T follicular helper cell (primary cell): ENCODE results near the gene SLC35C1.

Experiments used
- DNase-seq: peaks from one replicate; pipeline ENCODE4 v3.0.0-alpha.2; 2020; ENCODE audit warnings: low read depth

SLC35C1 gene

GRCh38 chr11:45846974-45847910, 42.3 kb downstream of the SLC35C1 start, which contains the start of gene CRY2:
Gene CRY2 (plus strand): TSS chr11:45847475. CDS start chr11:45847491, 16 bp downstream.
- DNase-seq, result peak; percentile 98

- peak; percentile 12 for DNase-seq
These were observed 43.0 kb downstream of the SLC35C1 start for GRCh38 chr11:45847911-45848316.

- no peak for DNase-seq
These were observed 43.7 kb downstream of the SLC35C1 start for GRCh38 chr11:45848654-45849081.

GRCh38 chr11:45850446-45850845, 45.5 kb downstream of the SLC35C1 start:
- no peak for DNase-seq

GRCh38 chr11:45851228-45851627, 46.3 kb downstream of the SLC35C1 start:
- no peak for DNase-seq

GRCh38 chr11:45852018-45852711, 47.2 kb downstream of the SLC35C1 start:
- DNase-seq, result no peak

GRCh38 chr11:45852712-45853101, 47.8 kb downstream of the SLC35C1 start:
- DNase-seq, result no peak

- DNase-seq, result no peak
These were observed 48.6 kb downstream of the SLC35C1 start for GRCh38 chr11:45853332-45854219.

GRCh38 chr11:45855308-45855707, 50.4 kb downstream of the SLC35C1 start:
- DNase-seq, result no peak

GRCh38 chr11:45856044-45856468, 51.1 kb downstream of the SLC35C1 start:
- DNase-seq, result no peak

GRCh38 chr11:45857961-45858474, 53.1 kb downstream of the SLC35C1 start:
- DNase-seq, result no peak

- DNase-seq, result no peak
These were observed 53.9 kb downstream of the SLC35C1 start for GRCh38 chr11:45858751-45859398.

- DNase-seq, result no peak
These were observed 54.8 kb downstream of the SLC35C1 start for GRCh38 chr11:45859661-45860140.

- no peak for DNase-seq
These were observed 55.4 kb downstream of the SLC35C1 start for GRCh38 chr11:45860348-45860747.

- DNase-seq, result no peak
These were observed 56.0 kb downstream of the SLC35C1 start for GRCh38 chr11:45860764-45861510.
